Measurements from ENCODE around the gene DYNLT4. TPM values are rescaled to one million over a fixed set of nuclear protein-coding genes. Genes with fewer than 3 reads are reported as not detected.
A peak's percentile ranks its signal among the peaks of the same experiment; 100 is the strongest.

The DYNLT4 gene, protein sequence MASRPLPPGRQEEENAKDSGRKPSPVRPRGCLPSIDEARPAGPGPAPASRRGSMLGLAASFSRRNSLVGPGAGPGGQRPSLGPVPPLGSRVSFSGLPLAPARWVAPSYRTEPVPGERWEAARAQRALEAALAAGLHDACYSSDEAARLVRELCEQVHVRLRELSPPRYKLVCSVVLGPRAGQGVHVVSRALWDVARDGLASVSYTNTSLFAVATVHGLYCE
- polyA plus RNA-seq (2013, experiment 1 of 2) = not detected
- not detected for polyA plus RNA-seq (2013, experiment 2 of 2)

DNA sequence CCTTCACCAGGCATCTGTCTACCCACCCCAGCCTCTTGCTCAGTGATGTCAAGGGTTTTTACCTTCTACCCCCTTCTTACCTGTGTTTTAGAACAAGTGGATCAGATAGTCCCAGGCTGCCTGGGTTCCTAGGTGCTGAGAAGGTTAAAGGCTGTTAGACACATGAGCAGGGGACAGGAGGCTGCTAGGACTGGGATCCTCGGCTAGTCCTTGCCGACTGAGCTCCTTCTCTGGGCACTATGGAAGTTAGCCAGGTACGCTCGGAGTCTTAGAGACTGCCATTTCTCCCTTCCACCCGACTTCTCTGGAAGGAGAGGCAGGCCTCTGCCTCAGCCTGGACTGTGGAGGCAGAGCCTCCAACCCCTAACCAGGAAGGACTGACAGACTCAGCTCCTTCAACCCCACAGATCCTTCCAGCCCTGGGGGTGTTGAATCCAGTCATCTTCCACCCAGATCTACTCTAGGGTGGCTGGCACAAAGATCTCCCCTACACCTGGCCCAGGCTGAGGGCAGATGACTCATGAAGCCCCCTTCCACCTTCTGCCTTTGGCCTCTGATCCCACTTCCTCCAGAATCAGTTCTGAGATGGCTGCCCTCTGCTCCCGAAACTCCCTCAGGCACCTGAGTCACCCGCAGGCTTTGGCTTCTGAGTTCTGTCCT lies at the start of gene DYNLT4:
DYNLT4 (minus strand) TSS at position 648 of the 660 bp plus-strand sequence. CDS start 683 bp downstream, outside the sequence.
- Histone ChIP-seq H3K27me3 (ENCODE audit: insufficient read depth, low read length) (no peaks in the 10 kb centered on the region), H3K9ac (ENCODE audit: low read depth, low read length) (peak within 1 kb of the TSS; percentile 85), H3K4me1 (ENCODE audit: insufficient read depth, low read length) (peaks cover 30% of the 10 kb centered on the region), H3K9me3 (ENCODE audit: insufficient read depth, low read depth, low read length) (no peaks in the 10 kb centered on the region), H3K27ac (ENCODE audit: low read depth, low read length) (peak within 1 kb of the TSS; percentile 99), H3K4me3 (ENCODE audit: low read length) (peak within 1 kb of the TSS; percentile 6; the same call in 1 of the 2 replicates), H3K36me3 (ENCODE audit: insufficient read depth, low read length) (peaks cover 29% of the 10 kb centered on the region)
- 79% methylated on average over 7 of the region's 7 CpGs for WGBS

DNA sequence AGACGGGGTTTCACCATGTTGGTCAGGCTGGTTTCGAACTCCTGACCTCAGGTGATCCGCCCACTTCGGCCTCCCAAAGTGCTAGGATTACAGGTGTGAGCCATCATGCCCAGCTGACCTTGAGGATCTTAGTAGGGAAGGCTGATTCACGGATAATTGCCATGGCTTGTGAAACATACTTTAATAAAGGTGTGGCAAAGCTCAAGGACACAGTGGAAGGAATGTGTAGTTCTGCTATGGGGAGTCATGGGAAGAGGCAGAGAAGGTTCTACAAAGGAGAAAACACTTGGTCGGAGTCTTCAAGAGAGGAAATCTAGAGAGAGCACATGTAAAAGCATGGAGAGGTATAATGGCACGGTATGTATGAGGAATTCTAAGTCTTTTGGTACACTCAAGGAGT lies 48.6 kb upstream of the DYNLT4 start:
- H3K4me1 ChIP-seq (ENCODE audit: insufficient read depth, low read length) = peaks cover 4% of the 10 kb centered on the region; the same call in 1 of the 2 replicates
- 87% methylated on average over 7 of the region's 7 CpGs for WGBS
- H3K9me3 ChIP-seq (ENCODE audit: insufficient read depth, low read depth, low read length) = no peaks in the 10 kb centered on the region
- H3K9ac ChIP-seq (ENCODE audit: low read depth, low read length) = no peak overlapping the region
- H3K4me3 ChIP-seq (ENCODE audit: low read length) = no peak overlapping the region
- no peak overlapping the region for H3K27ac ChIP-seq (ENCODE audit: low read depth, low read length)
- H3K36me3 ChIP-seq (ENCODE audit: insufficient read depth, low read length) = peaks cover 4% of the 10 kb centered on the region; the same call in 1 of the 2 replicates
- H3K27me3 ChIP-seq (ENCODE audit: insufficient read depth, low read length) = no peaks in the 10 kb centered on the region

DNA sequence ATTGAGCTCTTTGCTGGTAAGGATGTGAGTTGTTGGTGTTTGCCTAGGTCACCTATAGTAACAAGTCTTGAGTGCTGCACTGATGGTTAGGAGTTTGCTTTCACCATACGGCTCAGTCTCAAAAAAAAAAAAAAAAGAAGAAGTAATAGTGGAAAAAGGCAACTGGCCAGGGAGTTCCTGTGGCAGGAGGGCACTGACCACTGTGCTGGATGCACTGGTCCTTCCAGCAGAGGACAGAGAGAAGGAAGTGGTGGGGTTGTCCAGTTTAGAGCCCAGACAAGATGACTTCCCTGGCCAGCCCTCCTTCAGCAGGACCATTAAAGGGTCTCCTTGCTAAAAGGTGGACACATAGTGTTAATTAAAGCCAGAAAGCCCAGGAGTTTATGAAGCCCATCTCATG lies 47.8 kb upstream of the DYNLT4 start:
- WGBS = 100% methylated on average over 1 of the region's 1 CpG
- Histone ChIP-seq H3K9me3 (ENCODE audit: insufficient read depth, low read depth, low read length) (no peaks in the 10 kb centered on the region), H3K27ac (ENCODE audit: low read depth, low read length) (no peak overlapping the region), H3K4me1 (ENCODE audit: insufficient read depth, low read length) (no peaks in the 10 kb centered on the region), H3K9ac (ENCODE audit: low read depth, low read length) (no peak overlapping the region), H3K4me3 (ENCODE audit: low read length) (no peak overlapping the region), H3K36me3 (ENCODE audit: insufficient read depth, low read length) (peaks cover 4% of the 10 kb centered on the region; the same call in 1 of the 2 replicates), H3K27me3 (ENCODE audit: insufficient read depth, low read length) (no peaks in the 10 kb centered on the region)

DNA sequence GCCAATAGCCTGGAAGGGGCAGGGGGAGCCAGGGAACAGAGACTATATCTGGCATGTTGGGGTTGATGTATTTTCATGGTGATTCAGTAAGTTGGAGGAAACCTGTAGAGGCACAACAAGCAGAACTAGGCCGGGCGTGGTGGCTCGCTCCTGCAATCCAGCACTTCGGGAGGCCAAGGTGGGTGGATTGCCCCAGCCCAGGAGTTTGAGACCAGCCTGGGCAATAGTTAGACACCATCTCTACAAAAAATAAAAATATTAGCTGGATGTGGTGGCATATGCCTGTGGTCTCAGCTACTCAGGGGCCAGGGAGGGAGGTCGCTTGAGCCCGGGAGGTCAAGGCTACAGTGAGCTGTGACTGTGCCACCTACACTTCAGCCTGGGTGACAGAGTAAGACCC lies 46.0 kb upstream of the DYNLT4 start:
- Histone ChIP-seq H3K9me3 (ENCODE audit: insufficient read depth, low read depth, low read length) (no peaks in the 10 kb centered on the region), H3K9ac (ENCODE audit: low read depth, low read length) (no peak overlapping the region), H3K27ac (ENCODE audit: low read depth, low read length) (no peak overlapping the region), H3K36me3 (ENCODE audit: insufficient read depth, low read length) (peaks cover 4% of the 10 kb centered on the region; the same call in 1 of the 2 replicates), H3K4me1 (ENCODE audit: insufficient read depth, low read length) (no peaks in the 10 kb centered on the region), H3K27me3 (ENCODE audit: insufficient read depth, low read length) (no peaks in the 10 kb centered on the region), H3K4me3 (ENCODE audit: low read length) (no peak overlapping the region)
- WGBS = 95% methylated on average over 6 of the region's 6 CpGs

DNA sequence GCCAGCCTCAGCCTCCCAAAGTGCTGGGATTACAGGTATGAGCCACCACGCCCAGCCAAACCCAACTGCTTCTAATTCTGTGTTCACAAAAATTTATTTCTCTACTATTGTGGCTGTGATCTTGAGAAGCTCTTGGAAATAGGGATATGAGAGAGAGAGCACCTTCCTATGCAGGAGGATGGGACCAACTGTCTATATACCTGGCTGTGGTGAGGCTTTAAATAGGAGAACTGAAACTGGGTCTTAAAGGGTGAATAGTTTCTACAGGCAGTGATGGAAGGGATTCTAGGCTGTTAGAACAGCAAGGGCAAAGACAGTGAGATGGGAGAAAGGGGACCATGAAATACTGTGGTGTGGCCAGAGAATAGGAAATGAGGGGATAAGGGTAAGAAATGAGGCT lies 44.2 kb upstream of the DYNLT4 start:
- H3K9ac ChIP-seq (ENCODE audit: low read depth, low read length) = no peak overlapping the region
- H3K4me1 ChIP-seq (ENCODE audit: insufficient read depth, low read length) = no peaks in the 10 kb centered on the region
- H3K9me3 ChIP-seq (ENCODE audit: insufficient read depth, low read depth, low read length) = no peaks in the 10 kb centered on the region
- no peak overlapping the region for H3K27ac ChIP-seq (ENCODE audit: low read depth, low read length)
- 100% methylated on average over 1 of the region's 1 CpG for WGBS
- H3K27me3 ChIP-seq (ENCODE audit: insufficient read depth, low read length) = no peaks in the 10 kb centered on the region
- 0 out of 2 replicates have a peak, but pooled peaks cover 2% of the 10 kb centered on the region for H3K36me3 ChIP-seq (ENCODE audit: insufficient read depth, low read length)
- H3K4me3 ChIP-seq (ENCODE audit: low read length) = no peak overlapping the region

DNA sequence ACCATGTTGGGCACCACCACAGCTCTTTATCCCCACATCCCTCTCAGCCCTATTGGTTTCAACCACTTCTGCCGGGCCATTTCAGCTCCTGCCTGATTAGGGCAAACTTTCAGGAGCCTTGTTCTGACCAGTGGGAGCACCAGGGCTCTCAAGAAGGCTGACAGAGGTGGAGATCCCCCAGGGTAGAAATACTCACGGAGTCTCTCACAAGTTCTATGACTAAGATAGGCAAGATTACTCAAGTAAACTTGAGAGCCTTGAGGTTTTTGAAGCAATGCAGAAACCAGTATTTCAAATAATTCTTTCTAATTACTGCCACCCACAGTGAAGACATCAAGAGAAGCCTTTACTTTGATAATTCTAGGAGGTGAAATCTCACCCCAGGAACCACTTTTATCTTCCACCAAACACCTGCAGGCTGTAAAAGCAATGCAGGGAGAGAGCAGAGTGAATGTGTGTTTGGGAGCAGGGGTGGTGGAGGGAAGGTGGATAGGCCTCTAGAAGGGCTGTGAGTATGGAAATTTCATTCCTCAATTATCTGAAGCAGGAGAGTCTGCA lies 42.5 kb upstream of the DYNLT4 start:
- H3K9ac ChIP-seq (ENCODE audit: low read depth, low read length) = no peak overlapping the region
- WGBS = 64% methylated on average over 2 of the region's 2 CpGs
- H3K36me3 ChIP-seq (ENCODE audit: insufficient read depth, low read length) = no peaks in the 10 kb centered on the region
- no peak overlapping the region for H3K4me3 ChIP-seq (ENCODE audit: low read length)
- no peak overlapping the region for H3K27ac ChIP-seq (ENCODE audit: low read depth, low read length)
- no peaks in the 10 kb centered on the region for H3K9me3 ChIP-seq (ENCODE audit: insufficient read depth, low read depth, low read length)
- no peaks in the 10 kb centered on the region for H3K4me1 ChIP-seq (ENCODE audit: insufficient read depth, low read length)
- no peaks in the 10 kb centered on the region for H3K27me3 ChIP-seq (ENCODE audit: insufficient read depth, low read length)

DNA sequence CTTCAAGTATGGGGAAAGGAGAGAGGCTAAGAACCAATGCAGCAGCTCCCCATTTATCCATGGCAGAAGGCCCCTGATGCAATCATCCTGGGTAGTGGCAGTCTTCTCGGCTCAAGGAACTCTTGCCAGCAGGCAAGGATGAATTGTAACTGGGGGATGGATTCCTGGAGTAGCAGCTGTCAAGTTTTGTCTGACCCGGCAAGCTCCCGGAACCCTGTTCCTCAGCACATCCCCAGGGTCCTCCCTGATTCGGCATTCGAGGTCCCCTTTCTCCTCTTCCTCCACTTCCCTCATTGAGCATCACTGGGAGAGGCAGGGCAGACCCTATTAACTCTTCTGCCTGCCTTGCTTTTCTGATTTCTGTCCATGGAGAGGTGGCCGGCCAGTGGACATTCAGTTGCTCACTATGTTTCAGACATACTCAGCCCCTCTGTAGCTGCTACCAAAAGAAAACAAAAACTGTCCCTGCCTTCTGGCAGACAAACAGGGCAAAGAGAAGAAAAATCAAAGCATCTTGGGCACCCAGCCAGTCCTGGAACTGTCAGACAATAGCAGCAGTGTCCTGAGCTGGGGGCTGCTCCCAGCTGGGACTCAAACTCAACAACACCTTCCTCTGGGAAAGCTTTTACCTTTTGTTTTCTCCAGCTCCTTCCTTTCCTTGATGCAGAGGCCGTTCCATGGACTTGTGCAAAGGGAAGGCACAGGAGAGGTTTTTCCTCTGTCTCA lies 41.5 kb upstream of the DYNLT4 start:
- H3K27me3 ChIP-seq (ENCODE audit: insufficient read depth, low read length) = no peaks in the 10 kb centered on the region
- no peak overlapping the region for H3K27ac ChIP-seq (ENCODE audit: low read depth, low read length)
- no peaks in the 10 kb centered on the region for H3K4me1 ChIP-seq (ENCODE audit: insufficient read depth, low read length)
- H3K4me3 ChIP-seq (ENCODE audit: low read length) = no peak overlapping the region
- H3K9ac ChIP-seq (ENCODE audit: low read depth, low read length) = no peak overlapping the region
- WGBS = 91% methylated on average over 7 of the region's 7 CpGs
- no peaks in the 10 kb centered on the region for H3K9me3 ChIP-seq (ENCODE audit: insufficient read depth, low read depth, low read length)
- H3K36me3 ChIP-seq (ENCODE audit: insufficient read depth, low read length) = no peaks in the 10 kb centered on the region

DNA sequence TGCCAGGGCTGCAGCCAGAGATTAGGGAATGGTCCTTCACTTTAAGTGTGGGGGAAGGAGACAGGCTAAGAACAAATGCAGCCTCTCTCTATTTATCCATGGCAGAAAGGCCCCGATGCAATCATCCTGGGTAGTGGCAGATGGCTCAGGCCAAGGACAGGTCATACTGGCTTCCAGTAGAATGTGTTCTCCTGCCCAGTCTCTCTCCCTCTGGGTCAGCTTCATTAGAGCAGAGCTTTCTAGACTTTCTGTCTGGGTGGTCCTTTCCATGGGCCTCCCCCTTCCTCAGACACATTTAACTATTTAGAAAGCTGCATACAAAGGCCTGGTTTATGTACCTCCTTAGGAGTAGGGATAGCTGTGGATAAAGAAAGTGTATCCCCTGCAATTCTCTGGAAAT lies 40.7 kb upstream of the DYNLT4 start:
- 92% methylated on average over 1 of the region's 1 CpG for WGBS
- H3K27me3 ChIP-seq (ENCODE audit: insufficient read depth, low read length) = peaks cover 2% of the 10 kb centered on the region
- H3K9ac ChIP-seq (ENCODE audit: low read depth, low read length) = no peak overlapping the region
- H3K4me3 ChIP-seq (ENCODE audit: low read length) = no peak overlapping the region
- H3K36me3 ChIP-seq (ENCODE audit: insufficient read depth, low read length) = no peaks in the 10 kb centered on the region
- no peak overlapping the region for H3K27ac ChIP-seq (ENCODE audit: low read depth, low read length)
- H3K4me1 ChIP-seq (ENCODE audit: insufficient read depth, low read length) = no peaks in the 10 kb centered on the region
- no peaks in the 10 kb centered on the region for H3K9me3 ChIP-seq (ENCODE audit: insufficient read depth, low read depth, low read length)

DNA sequence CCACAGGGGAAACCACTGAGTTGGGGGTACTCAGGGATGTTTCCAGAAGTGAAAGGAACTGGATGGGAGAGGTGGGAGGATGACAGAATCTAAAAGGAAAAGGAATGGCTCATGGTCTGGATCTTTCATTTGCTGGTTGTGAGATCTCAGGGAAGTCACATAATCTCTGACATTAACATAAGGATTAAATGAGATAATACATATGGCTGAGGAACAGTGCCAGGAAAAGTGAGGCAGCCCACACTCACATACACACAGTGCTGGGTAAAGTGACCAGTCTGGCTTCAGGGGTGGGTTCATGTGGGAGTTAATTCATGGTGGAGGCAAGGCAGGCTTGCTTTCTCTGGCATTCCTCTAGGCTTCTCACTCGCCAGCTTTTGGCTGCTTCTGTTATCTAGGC lies 39.8 kb upstream of the DYNLT4 start:
- no peak overlapping the region for H3K4me3 ChIP-seq (ENCODE audit: low read length)
- 82% methylated on average over 1 of the region's 1 CpG for WGBS
- no peak overlapping the region for H3K27ac ChIP-seq (ENCODE audit: low read depth, low read length)
- no peaks in the 10 kb centered on the region for H3K36me3 ChIP-seq (ENCODE audit: insufficient read depth, low read length)
- H3K27me3 ChIP-seq (ENCODE audit: insufficient read depth, low read length) = peaks cover 10% of the 10 kb centered on the region
- no peaks in the 10 kb centered on the region for H3K9me3 ChIP-seq (ENCODE audit: insufficient read depth, low read depth, low read length)
- H3K4me1 ChIP-seq (ENCODE audit: insufficient read depth, low read length) = no peaks in the 10 kb centered on the region
- H3K9ac ChIP-seq (ENCODE audit: low read depth, low read length) = no peak overlapping the region

DNA sequence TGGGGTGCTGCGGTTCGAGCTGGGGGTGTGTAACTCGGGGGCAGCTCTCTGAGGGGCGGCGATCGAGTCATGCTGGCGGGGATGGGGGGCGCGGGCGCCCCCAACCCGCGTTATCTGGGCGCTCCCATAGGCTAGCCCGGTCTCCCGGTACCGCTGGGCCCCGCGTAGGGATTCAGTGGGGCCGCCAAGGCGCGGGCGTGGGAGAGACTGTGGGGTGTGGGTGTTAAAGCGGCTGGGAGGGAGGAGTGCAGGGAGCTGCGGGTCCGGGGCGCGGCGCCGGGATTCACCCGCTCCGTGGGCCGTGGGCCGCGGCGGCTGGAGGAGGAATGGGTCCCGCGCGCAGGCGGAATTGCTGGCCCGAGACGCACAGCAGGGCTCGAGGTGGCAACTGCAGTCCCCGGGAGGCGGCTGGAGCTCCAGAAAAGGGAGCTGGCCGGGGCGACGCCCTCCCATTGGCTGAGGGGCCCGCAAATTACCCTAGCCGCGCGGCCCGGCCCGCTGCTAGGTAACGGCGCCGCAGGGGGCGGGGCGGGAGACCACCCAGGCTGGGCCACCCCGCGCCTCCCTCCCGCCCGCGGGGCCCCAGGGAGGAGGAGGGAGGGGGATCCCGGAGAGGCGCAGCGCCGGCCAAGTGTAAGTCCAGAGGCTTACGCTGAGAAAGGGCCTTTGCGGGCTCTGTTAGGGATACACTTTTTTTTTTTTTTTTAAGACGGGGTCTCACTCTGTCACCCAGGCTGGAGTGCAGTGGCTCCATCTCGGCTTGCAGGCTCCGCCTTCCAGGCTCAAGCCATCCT lies 35.9 kb upstream of the DYNLT4 start, which contains the start of gene PTCH2:
PTCH2 (minus strand) TSS at position 392 of the 794 bp plus-strand sequence; CDS start at position 71, 321 bp downstream.
- Histone ChIP-seq H3K4me3 (ENCODE audit: low read length) (peak within 1 kb of the TSS; percentile 69), H3K4me1 (ENCODE audit: insufficient read depth, low read length) (no peaks in the 10 kb centered on the region), H3K9ac (ENCODE audit: low read depth, low read length) (peak within 1 kb of the TSS; percentile 54; the same call in 1 of the 2 replicates), H3K36me3 (ENCODE audit: insufficient read depth, low read length) (no peaks in the 10 kb centered on the region), H3K27ac (ENCODE audit: low read depth, low read length) (no peak within 1 kb of the TSS), H3K9me3 (ENCODE audit: insufficient read depth, low read depth, low read length) (no peaks in the 10 kb centered on the region), H3K27me3 (ENCODE audit: insufficient read depth, low read length) (peaks cover 19% of the 10 kb centered on the region)
- WGBS = 1% methylated on average over 72 of the region's 72 CpGs

All from HUES64 (cell line).